NT2/D1 (cell line): Measurements from ENCODE around the gene DRD4.

Experiments used
- SUZ12 ChIP-seq: IDR thresholded peaks from 2 replicates; pipeline ENCODE4 v1.6.1; 2011; ENCODE audit not compliant: insufficient read length, insufficient read depth; ENCODE audit errors: extremely low read depth
- ZNF274 ChIP-seq: IDR thresholded peaks from 2 replicates; pipeline ENCODE4 v1.6.1; 2011; ENCODE audit warnings: mild to moderate bottlenecking, low read depth, low read length

GRCh38 chr11:674406-674805 lies 37.3 kb downstream of the DRD4 start:
- no peak for TF ChIP-seq ZNF274
- no peak for TF ChIP-seq SUZ12
